HEK293 (cell line): ENCODE results near the gene BRIX1.

Experiments
- CTCF ChIA-PET: fragments of 350-600 bp; formaldehyde crosslinking; extraction: SDS; loops from one replicate; lab custom pipeline; 2021; ENCODE audit warnings: antibody characterized with exemption; lab: Yijun Ruan, JAX
- POLR2A ChIA-PET: fragments of 300-600 bp; formaldehyde crosslinking; extraction: SDS; loops from one replicate; lab custom pipeline; 2020; ENCODE audit warnings: antibody characterized with exemption, inconsistent platforms; lab: Yijun Ruan, JAX
- H3K27ac ChIP-seq: fragments of 200-500 bp; sonication (Bioruptor generic); 2 replicates; pipeline ENCODE4 v1.5.1; 2014; ENCODE audit warnings: low read depth, low read length, control low read depth, inconsistent platforms; ENCODE audit errors: extremely low read depth
- H3K36me3 ChIP-seq, 2 experiments: fragments of 200-500 bp in 1 of 2; sonication (Bioruptor generic) in 1 of 2; 1 replicate in 1 of 2; 2 replicates in 1 of 2; pipeline ENCODE4 v1.5.1; 2014 to 2017; ENCODE audit warnings: inconsistent platforms in 2 of 2, low read length in 2 of 2; ENCODE audit not compliant: control insufficient read depth in 2 of 2, insufficient read depth in 1 of 2
- H3K4me1 ChIP-seq: fragments of 200-500 bp; sonication (Bioruptor generic); 2 replicates; pipeline ENCODE4 v1.5.1; 2014; ENCODE audit warnings: mild to moderate bottlenecking, low read length, inconsistent platforms; ENCODE audit not compliant: control insufficient read depth, insufficient read depth
- H3K4me3 ChIP-seq: 2 replicates; pipeline ENCODE4 v1.5.1; 2011; ENCODE audit warnings: low read depth, mild to moderate bottlenecking, control low read depth, low read length, moderate library complexity
- H3K9me3 ChIP-seq: fragments of 200-500 bp; sonication (Bioruptor generic); 2 replicates; pipeline ENCODE4 v1.5.1; 2014; ENCODE audit warnings: low read depth, low read length, inconsistent platforms; ENCODE audit not compliant: control insufficient read depth, insufficient read depth
- EGR2 ChIP-seq: fragments of 450-650 bp; formaldehyde crosslinking; IDR thresholded peaks from 2 replicates; pipeline ENCODE4 v1.5.1; 2016; ENCODE audit warnings: low read depth, missing biosample characterization, missing genetic modification characterization
- FEZF1 ChIP-seq: fragments of 450-650 bp; formaldehyde crosslinking; IDR thresholded peaks from 2 replicates; pipeline ENCODE4 v1.5.1; 2016; ENCODE audit warnings: missing biosample characterization, missing genetic modification characterization
- KLF8 ChIP-seq: fragments of 450-650 bp; formaldehyde crosslinking; IDR thresholded peaks from 2 replicates; pipeline ENCODE4 v1.5.1; 2016; ENCODE audit warnings: missing biosample characterization, missing genetic modification characterization
- RBAK ChIP-seq: fragments of 450-650 bp; formaldehyde crosslinking; IDR thresholded peaks from 2 replicates; pipeline ENCODE4 v1.5.1; 2016; ENCODE audit warnings: missing biosample characterization, missing genetic modification characterization
- SETDB1 ChIP-seq: IDR thresholded peaks from one replicate; pipeline ENCODE4 v1.6.1; 2017; ENCODE audit warnings: mild to moderate bottlenecking, low read length, moderate library complexity, mixed read lengths; ENCODE audit not compliant: insufficient read length
- ZBTB48 ChIP-seq: fragments of 450-650 bp; formaldehyde crosslinking; IDR thresholded peaks from 2 replicates; pipeline ENCODE4 v1.5.1; 2016; ENCODE audit warnings: missing biosample characterization, missing genetic modification characterization
- ZEB2 ChIP-seq: fragments of 450-650 bp; formaldehyde crosslinking; IDR thresholded peaks from 2 replicates; pipeline ENCODE4 v1.5.1; 2016; ENCODE audit warnings: missing biosample characterization, missing genetic modification characterization
- ZFP37 ChIP-seq: fragments of 450-650 bp; formaldehyde crosslinking; IDR thresholded peaks from 2 replicates; pipeline ENCODE4 v1.5.1; 2016; ENCODE audit warnings: missing biosample characterization, missing genetic modification characterization
- ZFP41 ChIP-seq: fragments of 450-650 bp; formaldehyde crosslinking; IDR thresholded peaks from 2 replicates; pipeline ENCODE4 v1.5.1; 2016; ENCODE audit warnings: missing biosample characterization, missing genetic modification characterization, borderline replicate concordance
- ZNF114 ChIP-seq: fragments of 450-650 bp; formaldehyde crosslinking; IDR thresholded peaks from 2 replicates; pipeline ENCODE4 v1.5.0; 2017; ENCODE audit warnings: missing biosample characterization, missing genetic modification characterization
- ZNF133 ChIP-seq: fragments of 450-650 bp; formaldehyde crosslinking; IDR thresholded peaks from 2 replicates; pipeline ENCODE4 v1.5.1; 2016; ENCODE audit warnings: missing biosample characterization, missing genetic modification characterization
- ZNF140 ChIP-seq: fragments of 450-650 bp; formaldehyde crosslinking; IDR thresholded peaks from 2 replicates; pipeline ENCODE4 v1.5.1; 2016; ENCODE audit warnings: missing biosample characterization, missing genetic modification characterization
- ZNF26 ChIP-seq: fragments of 450-650 bp; formaldehyde crosslinking; IDR thresholded peaks from 2 replicates; pipeline ENCODE4 v1.5.1; 2016; ENCODE audit warnings: missing biosample characterization, missing genetic modification characterization
- ZNF366 ChIP-seq: fragments of 450-650 bp; formaldehyde crosslinking; conservative IDR thresholded peaks from 2 replicates; pipeline ENCODE4 v1.5.1; 2016; ENCODE audit warnings: missing biosample characterization, missing genetic modification characterization
- ZNF48 ChIP-seq: fragments of 450-650 bp; formaldehyde crosslinking; IDR thresholded peaks from 2 replicates; pipeline ENCODE4 v1.5.1; 2016; ENCODE audit warnings: missing biosample characterization, missing genetic modification characterization
- ZNF488 ChIP-seq: fragments of 450-650 bp; formaldehyde crosslinking; IDR thresholded peaks from 2 replicates; pipeline ENCODE4 v1.5.1; 2016; ENCODE audit warnings: missing biosample characterization, missing genetic modification characterization
- ZNF529 ChIP-seq: fragments of 450-650 bp; formaldehyde crosslinking; IDR thresholded peaks from 2 replicates; pipeline ENCODE4 v1.5.1; 2017; ENCODE audit warnings: missing genetic modification characterization, missing biosample characterization; ENCODE audit not compliant: insufficient replicate concordance
- ZNF561 ChIP-seq: fragments of 450-650 bp; IDR thresholded peaks from 2 replicates; pipeline ENCODE4 v1.5.1; 2018; ENCODE audit warnings: missing biosample characterization, missing genetic modification characterization, borderline replicate concordance
- ZNF580 ChIP-seq: fragments of 450-650 bp; formaldehyde crosslinking; IDR thresholded peaks from 2 replicates; pipeline ENCODE4 v1.5.1; 2016; ENCODE audit warnings: missing biosample characterization, missing genetic modification characterization
- ZNF692 ChIP-seq: fragments of 450-650 bp; formaldehyde crosslinking; IDR thresholded peaks from 2 replicates; pipeline ENCODE4 v1.5.1; 2016; ENCODE audit warnings: missing biosample characterization, missing genetic modification characterization
- ZNF707 ChIP-seq: fragments of 450-650 bp; formaldehyde crosslinking; IDR thresholded peaks from 2 replicates; pipeline ENCODE4 v1.5.1; 2016; ENCODE audit warnings: missing biosample characterization, missing genetic modification characterization

Gene BRIX1

DNA sequence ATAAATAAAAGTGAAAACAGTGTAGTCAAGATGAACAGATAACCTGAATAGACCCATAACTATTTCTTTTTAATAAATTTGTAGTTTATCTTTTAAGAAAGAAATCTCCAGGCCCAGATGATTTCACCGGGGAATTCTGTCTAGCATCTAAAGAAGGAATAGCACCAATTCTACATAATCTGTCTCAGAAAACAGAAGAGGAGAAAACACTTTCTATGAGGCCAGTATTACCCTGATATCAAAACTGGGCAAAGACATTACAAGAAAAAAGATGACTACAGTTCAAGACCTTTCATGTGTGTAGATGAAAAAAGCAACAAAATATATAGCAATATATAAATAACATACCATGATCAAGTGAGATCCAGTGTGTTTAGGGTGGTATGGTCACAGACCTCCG, 45.1 kb upstream of the BRIX1 start:
- H3K27ac ChIP-seq: no peak overlapping the region
- no peaks in the 10 kb centered on the region for H3K36me3 ChIP-seq
- H3K4me1 ChIP-seq: peaks cover 7% of the 10 kb centered on the region; the same call in 1 of the 2 replicates
- H3K9me3 ChIP-seq: no peaks in the 10 kb centered on the region
- no peak overlapping the region for H3K4me3 ChIP-seq
- ChIA-PET POLR2A (no interaction called here), CTCF (interaction anchor here (0.7 to 1.6 kb wide), 2 partner anchors 28 to 951 kb away, joined by 3 read pairs; no protein-coding TSS in a partner anchor)
- TF ChIP-seq ZNF133 (tag by site-specific recombination) (peak; percentile 90), ZFP37 (tag by site-specific recombination) (no peak), KLF8 (tag by site-specific recombination) (no peak), ZNF692 (tag by site-specific recombination) (no peak), RBAK (tag by site-specific recombination) (no peak), EGR2 (tag by site-specific recombination) (no peak), ZBTB48 (tag by site-specific recombination) (no peak)

- CTCF ChIA-PET: no interaction called here
- Histone ChIP-seq H3K4me1 (no peaks in the 10 kb centered on the region), H3K27ac (no peak overlapping the region), H3K4me3 (no peak overlapping the region), H3K9me3 (no peaks in the 10 kb centered on the region; the same call in 1 of the 2 replicates), H3K36me3 (no peaks in the 10 kb centered on the region)
- POLR2A ChIA-PET: no interaction called here
- TF ChIP-seq ZNF48 (tag by site-specific recombination) (no peak), ZEB2 (tag by site-specific recombination) (no peak), ZNF488 (tag by site-specific recombination) (no peak), ZNF561 (no peak), FEZF1 (no peak), ZNF580 (0 out of 2 replicates have a peak, but pooled peaks have one; percentile 15), SETDB1 (peak; percentile 61), ZNF140 (no peak), ZNF114 (tag by site-specific recombination) (no peak), ZNF366 (tag by site-specific recombination) (no peak), ZNF26 (tag by site-specific recombination) (no peak), ZNF707 (no peak), ZNF529 (tag by site-specific recombination) (no peak), ZFP41 (no peak)
Observed at GRCh38 chr5:34876275-34876674, 39.2 kb upstream of the BRIX1 start.
